WTC11 (cell line): ENCODE measurements around the gene PLCB3. TPM values are rescaled to one million over a fixed set of nuclear protein-coding genes. Genes with fewer than 3 reads are reported as not detected.

Experiments
- ATAC-seq: fragments of 200-7000 bp; cut with Tn5 transposase; 2 replicates; pipeline ENCODE4 v1.10.0; 2021; ENCODE audit warnings: mild to moderate bottlenecking, moderate library complexity
- CTCF ChIA-PET: fragments of 300-600 bp; sonication (Branson Sonifier 250); formaldehyde crosslinking; loops from one replicate; lab custom pipeline; 2021; ENCODE audit warnings: antibody characterized with exemption; lab: Charles Lee
- POLR2A ChIA-PET: fragments of 350-600 bp; sonication (Branson Sonifier 250); formaldehyde crosslinking; loops from one replicate; lab custom pipeline; 2021; ENCODE audit warnings: antibody characterized with exemption; lab: Charles Lee
- DNase-seq: peaks from one replicate; pipeline ENCODE4 v3.0.0; 2021; ENCODE audit warnings: low spot score
- H3K27ac Mint-ChIP-seq: 2 replicates; pipeline ENCODE4 v1.8.0; 2021; ENCODE audit warnings: mixed read lengths
- H3K27me3 Mint-ChIP-seq: 2 replicates; pipeline ENCODE4 v1.8.0; 2021; ENCODE audit warnings: low read depth, mild to moderate bottlenecking, moderate library complexity, mixed read lengths
- H3K36me3 Mint-ChIP-seq: 2 replicates; pipeline ENCODE4 v1.8.0; 2021; ENCODE audit warnings: mixed read lengths
- H3K4me1 Mint-ChIP-seq: 2 replicates; pipeline ENCODE4 v1.8.0; 2022; ENCODE audit warnings: mixed read lengths
- H3K4me3 Mint-ChIP-seq: 2 replicates; pipeline ENCODE4 v1.8.0; 2021; ENCODE audit warnings: mild to moderate bottlenecking, moderate library complexity, mixed read lengths
- H3K9me3 Mint-ChIP-seq: 2 replicates; pipeline ENCODE4 v1.8.0; 2021; ENCODE audit warnings: mixed read lengths
- CREM ChIP-seq: sonication (generic); formaldehyde crosslinking; IDR thresholded peaks from 2 replicates; pipeline ENCODE4 v1.8.1; 2022; ENCODE audit warnings: mild to moderate bottlenecking, missing genetic modification reagents, moderate library complexity
- FOXP1 ChIP-seq: sonication (generic); formaldehyde crosslinking; IDR thresholded peaks from 2 replicates; pipeline ENCODE4 v1.8.0; 2022; ENCODE audit warnings: missing genetic modification reagents, mild to moderate bottlenecking, moderate library complexity, borderline replicate concordance
- GABPB1 ChIP-seq: sonication (generic); formaldehyde crosslinking; IDR thresholded peaks from 2 replicates; pipeline ENCODE4 v1.8.1; 2023; ENCODE audit warnings: mild to moderate bottlenecking, missing genetic modification reagents
- GTF2I ChIP-seq: fragments of 250-450 bp; sonication (Bioruptor Pico); conservative IDR thresholded peaks from 2 replicates; pipeline ENCODE4 v1.4.0; 2021; ENCODE audit warnings: mild to moderate bottlenecking
- JUN ChIP-seq: sonication (generic); formaldehyde crosslinking; IDR thresholded peaks from 2 replicates; pipeline ENCODE4 v1.8.0; 2023; ENCODE audit warnings: mild to moderate bottlenecking, missing genetic modification reagents
- NR2C2 ChIP-seq: sonication (generic); formaldehyde crosslinking; IDR thresholded peaks from 2 replicates; pipeline ENCODE4 v1.8.0; 2022; ENCODE audit warnings: mild to moderate bottlenecking, missing genetic modification reagents
- PRRX2 ChIP-seq: fragments of 250-450 bp; sonication (Bioruptor Pico); IDR thresholded peaks from 2 replicates; pipeline ENCODE4 v1.8.0; 2021; ENCODE audit warnings: mild to moderate bottlenecking
- RELA ChIP-seq: sonication (generic); formaldehyde crosslinking; IDR thresholded peaks from 2 replicates; pipeline ENCODE4 v1.8.1; 2022; ENCODE audit warnings: missing genetic modification reagents, mild to moderate bottlenecking, borderline replicate concordance
- SP1 ChIP-seq: sonication (generic); formaldehyde crosslinking; conservative IDR thresholded peaks from 2 replicates; pipeline ENCODE4 v1.8.1; 2022; ENCODE audit warnings: missing genetic modification reagents
- TEAD1 ChIP-seq: sonication (generic); formaldehyde crosslinking; IDR thresholded peaks from 2 replicates; pipeline ENCODE4 v1.8.0; 2022; ENCODE audit warnings: mild to moderate bottlenecking, missing genetic modification reagents
- TEAD4 ChIP-seq: sonication (generic); formaldehyde crosslinking; IDR thresholded peaks from 2 replicates; pipeline ENCODE4 v1.8.0; 2022; ENCODE audit warnings: mild to moderate bottlenecking, missing genetic modification reagents
- ZBTB21 ChIP-seq: sonication (generic); formaldehyde crosslinking; IDR thresholded peaks from 2 replicates; pipeline ENCODE4 v1.8.1; 2023; ENCODE audit warnings: mild to moderate bottlenecking, missing genetic modification reagents, borderline replicate concordance
- ZNF232 ChIP-seq: sonication (generic); formaldehyde crosslinking; IDR thresholded peaks from 2 replicates; pipeline ENCODE4 v1.8.0; 2022; ENCODE audit warnings: mild to moderate bottlenecking, missing genetic modification reagents
- ZNF396 ChIP-seq: fragments of 250-450 bp; sonication (Bioruptor Pico); IDR thresholded peaks from 2 replicates; pipeline ENCODE4 v1.8.0; 2021; ENCODE audit warnings: mild to moderate bottlenecking, moderate library complexity, borderline replicate concordance
- ZNF423 ChIP-seq: fragments of 250-450 bp; sonication (Bioruptor Pico); IDR thresholded peaks from 2 replicates; pipeline ENCODE4 v2.1.2; 2022; ENCODE audit warnings: mild to moderate bottlenecking, moderate library complexity
- ZNF532 ChIP-seq: fragments of 250-450 bp; sonication (Bioruptor Pico); IDR thresholded peaks from 2 replicates; pipeline ENCODE4 v1.9.0; 2021; ENCODE audit warnings: mild to moderate bottlenecking, borderline replicate concordance
- total RNA-seq: library from RNA; stranded (reverse); gene quantifications from 3 replicates; pipeline ENCODE4 v1.2.3, GENCODE V29; 2021
- TF ChIP-seq, protein P1 (sequence below): sonication (generic); formaldehyde crosslinking; IDR thresholded peaks from 2 replicates; pipeline ENCODE4 v1.8.1; 2023; ENCODE audit warnings: mild to moderate bottlenecking, missing genetic modification reagents
- TF ChIP-seq, protein P2 (sequence below): fragments of 250-450 bp; sonication (Bioruptor Pico); conservative IDR thresholded peaks from 2 replicates; pipeline ENCODE4 v1.9.0; 2021; ENCODE audit warnings: mild to moderate bottlenecking
- TF ChIP-seq, protein P3 (sequence below): sonication (generic); formaldehyde crosslinking; IDR thresholded peaks from 2 replicates; pipeline ENCODE4 v1.8.0; 2022; ENCODE audit warnings: mild to moderate bottlenecking, missing genetic modification reagents
- TF ChIP-seq, protein P4 (sequence below): sonication (generic); formaldehyde crosslinking; IDR thresholded peaks from 2 replicates; pipeline ENCODE4 v1.8.0; 2022; ENCODE audit warnings: mild to moderate bottlenecking, missing genetic modification reagents
- TF ChIP-seq, protein P5 (sequence below): fragments of 250-450 bp; sonication (Bioruptor Pico); IDR thresholded peaks from 2 replicates; pipeline ENCODE4 v1.9.0; 2021; ENCODE audit warnings: mild to moderate bottlenecking

Gene PLCB3
- total RNA-seq, 1 experiment from 2014 or later, result 97.4 TPM

GRCh38 chr11:64230171-64230984, 21.0 kb upstream of the PLCB3 start, which contains the start of gene DNAJC4 (continued):
- no peak for TF ChIP-seq NR2C2
- TF ChIP-seq RELA (CRISPR knock-in tag), result 0 out of 2 replicates have a peak, but pooled peaks have one; percentile 41
- TF ChIP-seq ZBTB21 (CRISPR knock-in tag), result peak; percentile 27; the same call in 1 of the 2 replicates
- TF ChIP-seq CREM (CRISPR knock-in tag), result 0 out of 2 replicates have a peak, but pooled peaks have one; percentile 25
- TF ChIP-seq, protein P1, sequence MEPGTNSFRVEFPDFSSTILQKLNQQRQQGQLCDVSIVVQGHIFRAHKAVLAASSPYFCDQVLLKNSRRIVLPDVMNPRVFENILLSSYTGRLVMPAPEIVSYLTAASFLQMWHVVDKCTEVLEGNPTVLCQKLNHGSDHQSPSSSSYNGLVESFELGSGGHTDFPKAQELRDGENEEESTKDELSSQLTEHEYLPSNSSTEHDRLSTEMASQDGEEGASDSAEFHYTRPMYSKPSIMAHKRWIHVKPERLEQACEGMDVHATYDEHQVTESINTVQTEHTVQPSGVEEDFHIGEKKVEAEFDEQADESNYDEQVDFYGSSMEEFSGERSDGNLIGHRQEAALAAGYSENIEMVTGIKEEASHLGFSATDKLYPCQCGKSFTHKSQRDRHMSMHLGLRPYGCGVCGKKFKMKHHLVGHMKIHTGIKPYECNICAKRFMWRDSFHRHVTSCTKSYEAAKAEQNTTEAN (CRISPR knock-in tag), result no peak
- TF ChIP-seq, protein P2, sequence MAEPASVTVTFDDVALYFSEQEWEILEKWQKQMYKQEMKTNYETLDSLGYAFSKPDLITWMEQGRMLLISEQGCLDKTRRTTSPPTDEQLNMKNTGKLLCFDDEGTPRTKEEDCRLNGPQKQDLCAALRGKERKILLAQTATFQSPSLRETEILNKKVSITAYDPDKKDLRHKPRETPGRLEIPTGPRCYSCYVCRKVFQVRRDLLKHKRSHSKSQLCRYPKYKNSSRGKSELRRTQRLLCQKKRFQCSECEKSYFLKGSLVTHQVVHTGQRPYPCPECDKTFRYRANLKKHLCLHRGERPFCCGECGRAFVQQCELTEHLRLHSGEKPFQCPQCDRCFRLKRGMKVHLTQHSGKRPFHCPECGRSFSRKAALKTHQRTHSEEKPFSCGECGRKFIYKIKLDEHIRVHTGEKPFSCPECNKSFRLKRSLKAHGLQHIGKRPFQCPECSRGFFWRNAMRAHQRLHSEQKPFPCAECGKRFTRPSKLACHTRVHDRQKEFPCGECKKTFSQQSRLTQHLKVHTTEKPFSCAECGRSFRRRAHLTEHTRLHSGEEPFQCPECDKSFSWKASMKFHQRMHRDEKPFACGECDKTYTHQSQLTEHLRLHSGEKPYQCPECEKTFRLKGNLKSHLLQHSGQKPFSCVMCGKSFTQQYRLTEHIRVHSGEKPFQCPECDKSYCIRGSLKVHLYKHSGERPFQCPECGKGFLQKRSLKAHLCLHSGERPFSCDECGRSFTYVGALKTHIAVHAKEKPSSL (CRISPR knock-in tag), result no peak
- TF ChIP-seq, protein P3, sequence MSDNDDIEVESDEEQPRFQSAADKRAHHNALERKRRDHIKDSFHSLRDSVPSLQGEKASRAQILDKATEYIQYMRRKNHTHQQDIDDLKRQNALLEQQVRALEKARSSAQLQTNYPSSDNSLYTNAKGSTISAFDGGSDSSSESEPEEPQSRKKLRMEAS (CRISPR knock-in tag), result peak; percentile 71
- TF ChIP-seq ZNF423 (CRISPR knock-in tag), result 0 out of 2 replicates have a peak, but pooled peaks have one; percentile 35
- TF ChIP-seq FOXP1 (CRISPR knock-in tag), result peak; percentile 9; the same call in 1 of the 2 replicates
- TF ChIP-seq, protein P4, sequence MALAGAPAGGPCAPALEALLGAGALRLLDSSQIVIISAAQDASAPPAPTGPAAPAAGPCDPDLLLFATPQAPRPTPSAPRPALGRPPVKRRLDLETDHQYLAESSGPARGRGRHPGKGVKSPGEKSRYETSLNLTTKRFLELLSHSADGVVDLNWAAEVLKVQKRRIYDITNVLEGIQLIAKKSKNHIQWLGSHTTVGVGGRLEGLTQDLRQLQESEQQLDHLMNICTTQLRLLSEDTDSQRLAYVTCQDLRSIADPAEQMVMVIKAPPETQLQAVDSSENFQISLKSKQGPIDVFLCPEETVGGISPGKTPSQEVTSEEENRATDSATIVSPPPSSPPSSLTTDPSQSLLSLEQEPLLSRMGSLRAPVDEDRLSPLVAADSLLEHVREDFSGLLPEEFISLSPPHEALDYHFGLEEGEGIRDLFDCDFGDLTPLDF (CRISPR knock-in tag), result no peak
- TF ChIP-seq TEAD1 (CRISPR knock-in tag), result peak; percentile 44; the same call in 1 of the 2 replicates
- 0 out of 2 replicates have a peak, but pooled peaks have one; percentile 21 for TF ChIP-seq GABPB1 (CRISPR knock-in tag)
- peak; percentile 66 for TF ChIP-seq SP1 (CRISPR knock-in tag)

GRCh38 chr11:64230985-64231365, 20.4 kb upstream of the PLCB3 start:
- Mint-ChIP-seq H3K27me3 (peaks cover 16% of the 10 kb centered on the region), H3K27ac (peak overlapping the region; percentile 90; the same call in 1 of the 2 replicates), H3K4me3 (peak overlapping the region; percentile 82), H3K9me3 (no peaks in the 10 kb centered on the region), H3K4me1 (peaks cover 37% of the 10 kb centered on the region), H3K36me3 (peaks cover 3% of the 10 kb centered on the region; the same call in 1 of the 2 replicates)
- ChIA-PET CTCF (interaction anchor here (1.0 to 2.8 kb wide), 5 partner anchors 17 to 74 kb away, joined by 3 to 25 read pairs (median 3); partner anchors contain the start of gene PLCB3), POLR2A (interaction anchor here (0.7 to 1.3 kb wide), 3 partner anchors 10 to 87 kb away, joined by 3 to 7 read pairs (median 4); partner anchors contain the start of genes FKBP2 and PRDX5)
- TF ChIP-seq ZNF232, result no peak
- no peak for TF ChIP-seq PRRX2
- TF ChIP-seq ZNF532 (CRISPR knock-in tag), result no peak
- TF ChIP-seq FOXP1 (CRISPR knock-in tag), result no peak
- TF ChIP-seq GTF2I (CRISPR knock-in tag), result no peak
- no peak for TF ChIP-seq ZNF396 (CRISPR knock-in tag)
- no peak for TF ChIP-seq JUN (CRISPR knock-in tag)
- TF ChIP-seq, protein P5, sequence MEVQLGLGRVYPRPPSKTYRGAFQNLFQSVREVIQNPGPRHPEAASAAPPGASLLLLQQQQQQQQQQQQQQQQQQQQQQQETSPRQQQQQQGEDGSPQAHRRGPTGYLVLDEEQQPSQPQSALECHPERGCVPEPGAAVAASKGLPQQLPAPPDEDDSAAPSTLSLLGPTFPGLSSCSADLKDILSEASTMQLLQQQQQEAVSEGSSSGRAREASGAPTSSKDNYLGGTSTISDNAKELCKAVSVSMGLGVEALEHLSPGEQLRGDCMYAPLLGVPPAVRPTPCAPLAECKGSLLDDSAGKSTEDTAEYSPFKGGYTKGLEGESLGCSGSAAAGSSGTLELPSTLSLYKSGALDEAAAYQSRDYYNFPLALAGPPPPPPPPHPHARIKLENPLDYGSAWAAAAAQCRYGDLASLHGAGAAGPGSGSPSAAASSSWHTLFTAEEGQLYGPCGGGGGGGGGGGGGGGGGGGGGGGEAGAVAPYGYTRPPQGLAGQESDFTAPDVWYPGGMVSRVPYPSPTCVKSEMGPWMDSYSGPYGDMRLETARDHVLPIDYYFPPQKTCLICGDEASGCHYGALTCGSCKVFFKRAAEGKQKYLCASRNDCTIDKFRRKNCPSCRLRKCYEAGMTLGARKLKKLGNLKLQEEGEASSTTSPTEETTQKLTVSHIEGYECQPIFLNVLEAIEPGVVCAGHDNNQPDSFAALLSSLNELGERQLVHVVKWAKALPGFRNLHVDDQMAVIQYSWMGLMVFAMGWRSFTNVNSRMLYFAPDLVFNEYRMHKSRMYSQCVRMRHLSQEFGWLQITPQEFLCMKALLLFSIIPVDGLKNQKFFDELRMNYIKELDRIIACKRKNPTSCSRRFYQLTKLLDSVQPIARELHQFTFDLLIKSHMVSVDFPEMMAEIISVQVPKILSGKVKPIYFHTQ (CRISPR knock-in tag), result no peak
- TF ChIP-seq TEAD4 (CRISPR knock-in tag), result no peak
- TF ChIP-seq NR2C2, result no peak
- ATAC-seq (no peak), DNase-seq (no peak)
